Mesothelial cell of epicardium (in vitro differentiated cells): ENCODE measurements around the gene PRKN. TPM values are rescaled to one million over a fixed set of nuclear protein-coding genes. Genes with fewer than 3 reads are reported as not detected.

ENCODE experiments used
- DNase-seq, 2 experiments: peaks; one replicate each; pipeline ENCODE4 v3.0.0; 2021; ENCODE audit warnings: low spot score in 2 of 2; ENCODE audit not compliant: unreplicated experiment in 2 of 2
- H3K27ac Mint-ChIP-seq: 2 replicates; pipeline ENCODE4 v1.8.0; 2021; ENCODE audit warnings: mixed read lengths
- H3K27me3 Mint-ChIP-seq: 2 replicates; pipeline ENCODE4 v1.8.0; 2021; ENCODE audit warnings: low read depth, mixed read lengths
- H3K36me3 Mint-ChIP-seq: 2 replicates; pipeline ENCODE4 v1.8.0; 2021; ENCODE audit warnings: mixed read lengths
- H3K4me1 Mint-ChIP-seq: 2 replicates; pipeline ENCODE4 v1.8.0; 2021; ENCODE audit warnings: mixed read lengths
- H3K4me3 Mint-ChIP-seq: 2 replicates; pipeline ENCODE4 v1.8.0; 2021; ENCODE audit warnings: mild to moderate bottlenecking, moderate library complexity, mixed read lengths
- H3K9me3 Mint-ChIP-seq: 2 replicates; pipeline ENCODE4 v1.8.0; 2021; ENCODE audit warnings: mixed read lengths
- total RNA-seq: library from RNA; stranded (reverse); gene quantifications from 3 replicates; pipeline ENCODE4 v1.2.1, GENCODE V29; 2021
- TF ChIP-seq, protein P1 (sequence below): fragments of 200-600 bp; sonication (generic); IDR thresholded peaks from one replicate; pipeline ENCODE4 v1.5.0; 2021; ENCODE audit warnings: antibody characterized with exemption; ENCODE audit not compliant: unreplicated experiment

The PRKN gene
- total RNA-seq, 1 donor from 2014 or later = 7.6 TPM

DNA sequence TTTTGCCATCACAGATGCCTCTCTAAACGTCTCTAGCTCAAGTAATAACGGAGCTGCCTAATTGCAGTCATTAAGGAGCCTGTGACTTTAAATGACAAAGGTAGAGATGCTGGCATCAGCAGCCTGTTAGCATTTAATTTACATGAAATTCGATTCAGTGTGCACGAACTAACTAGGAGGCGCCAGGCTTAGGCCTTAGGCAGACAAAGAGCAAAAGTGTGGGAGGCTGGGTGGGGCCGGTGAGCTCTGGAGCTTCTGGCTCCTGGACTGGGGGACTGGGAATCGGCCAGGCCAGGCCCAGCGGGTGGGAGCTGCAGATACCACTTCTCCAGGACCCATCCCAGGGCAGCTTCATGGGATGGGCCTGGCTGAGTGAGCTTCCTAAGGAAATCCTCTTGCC is 1283.7 kb downstream of the PRKN start:
- Mint-ChIP-seq H3K4me3 (no peak overlapping the region), H3K27ac (no peak overlapping the region), H3K27me3 (no peaks in the 10 kb centered on the region), H3K36me3 (no peaks in the 10 kb centered on the region), H3K4me1 (peaks cover 38% of the 10 kb centered on the region), H3K9me3 (peaks cover 3% of the 10 kb centered on the region)
- TF ChIP-seq, protein P1, sequence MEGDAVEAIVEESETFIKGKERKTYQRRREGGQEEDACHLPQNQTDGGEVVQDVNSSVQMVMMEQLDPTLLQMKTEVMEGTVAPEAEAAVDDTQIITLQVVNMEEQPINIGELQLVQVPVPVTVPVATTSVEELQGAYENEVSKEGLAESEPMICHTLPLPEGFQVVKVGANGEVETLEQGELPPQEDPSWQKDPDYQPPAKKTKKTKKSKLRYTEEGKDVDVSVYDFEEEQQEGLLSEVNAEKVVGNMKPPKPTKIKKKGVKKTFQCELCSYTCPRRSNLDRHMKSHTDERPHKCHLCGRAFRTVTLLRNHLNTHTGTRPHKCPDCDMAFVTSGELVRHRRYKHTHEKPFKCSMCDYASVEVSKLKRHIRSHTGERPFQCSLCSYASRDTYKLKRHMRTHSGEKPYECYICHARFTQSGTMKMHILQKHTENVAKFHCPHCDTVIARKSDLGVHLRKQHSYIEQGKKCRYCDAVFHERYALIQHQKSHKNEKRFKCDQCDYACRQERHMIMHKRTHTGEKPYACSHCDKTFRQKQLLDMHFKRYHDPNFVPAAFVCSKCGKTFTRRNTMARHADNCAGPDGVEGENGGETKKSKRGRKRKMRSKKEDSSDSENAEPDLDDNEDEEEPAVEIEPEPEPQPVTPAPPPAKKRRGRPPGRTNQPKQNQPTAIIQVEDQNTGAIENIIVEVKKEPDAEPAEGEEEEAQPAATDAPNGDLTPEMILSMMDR = no peak
- DNase-seq = no peak

DNA sequence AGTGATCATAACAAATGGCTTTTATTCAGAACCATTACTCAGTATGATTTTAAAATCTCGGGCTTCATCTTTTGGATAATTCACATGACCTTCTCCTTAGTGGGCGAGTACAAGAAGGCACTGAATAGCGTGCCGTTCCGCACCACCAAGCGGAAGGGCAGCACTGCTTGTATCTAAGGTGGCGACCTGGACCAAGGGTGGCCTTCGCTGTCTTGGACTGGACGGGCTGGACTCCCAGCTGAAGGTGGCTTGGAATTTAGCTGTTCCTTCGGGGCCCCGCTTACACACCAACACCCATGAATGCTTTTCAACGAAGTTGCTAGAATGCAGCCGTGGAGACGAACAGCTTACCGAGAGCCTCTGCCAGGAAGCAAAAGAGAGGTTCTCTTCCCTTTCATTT is 1285.1 kb downstream of the PRKN start:
- Mint-ChIP-seq H3K9me3 (no peaks in the 10 kb centered on the region), H3K36me3 (no peaks in the 10 kb centered on the region), H3K27ac (no peak overlapping the region), H3K4me1 (peaks cover 38% of the 10 kb centered on the region), H3K27me3 (no peaks in the 10 kb centered on the region), H3K4me3 (no peak overlapping the region)
- DNase-seq = no peak
- TF ChIP-seq, protein P1 = no peak

DNA sequence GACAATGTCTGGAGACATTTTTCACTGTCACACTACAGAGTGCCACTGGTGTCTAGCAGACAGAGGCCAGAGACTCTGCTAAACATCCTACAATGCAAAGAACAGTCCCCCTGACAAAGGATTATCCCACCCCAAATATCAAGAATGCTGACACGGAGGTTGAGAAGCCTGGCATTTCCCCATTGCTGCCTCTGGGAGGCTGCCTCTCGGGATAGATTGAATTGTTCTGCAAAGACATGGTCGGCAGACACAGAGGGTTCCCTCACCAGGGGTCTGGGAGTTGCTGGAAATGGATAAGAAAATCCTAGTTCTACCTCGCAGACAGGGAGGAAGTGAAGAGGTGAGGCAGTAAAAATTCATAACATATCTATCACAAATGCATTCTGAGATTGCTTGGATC is 1287.3 kb downstream of the PRKN start:
- TF ChIP-seq, protein P1 = no peak
- Mint-ChIP-seq H3K27ac (no peak overlapping the region), H3K27me3 (no peaks in the 10 kb centered on the region)

DNA sequence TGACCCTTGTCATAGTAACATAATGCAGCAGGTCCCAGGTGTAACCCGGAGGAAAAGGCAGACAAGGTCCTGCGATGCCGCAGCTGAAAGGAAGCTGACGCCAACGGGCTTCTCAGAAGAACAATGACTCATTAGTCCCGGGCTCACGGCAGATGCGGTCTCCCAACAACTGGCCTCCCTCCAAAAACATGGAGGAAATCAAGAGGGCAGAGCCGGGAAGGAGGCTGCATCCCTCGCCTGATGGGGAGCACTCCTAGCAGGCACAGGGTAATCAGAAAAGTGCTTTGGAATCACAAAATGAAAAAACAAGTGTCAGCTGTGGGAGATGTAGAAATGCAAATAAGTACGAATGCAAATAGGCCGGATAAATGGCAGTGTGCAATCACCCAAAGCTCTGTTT is 1288.5 kb downstream of the PRKN start:
- Mint-ChIP-seq H3K36me3 (no peaks in the 10 kb centered on the region), H3K4me3 (no peak overlapping the region)

More for the DNA sequence above, 1287.3 kb downstream of the PRKN start:
- no peaks in the 10 kb centered on the region for H3K36me3 Mint-ChIP-seq
- H3K9me3 Mint-ChIP-seq = no peaks in the 10 kb centered on the region
- H3K4me3 Mint-ChIP-seq = no peak overlapping the region
- peaks cover 30% of the 10 kb centered on the region for H3K4me1 Mint-ChIP-seq
- no peak for DNase-seq

DNA sequence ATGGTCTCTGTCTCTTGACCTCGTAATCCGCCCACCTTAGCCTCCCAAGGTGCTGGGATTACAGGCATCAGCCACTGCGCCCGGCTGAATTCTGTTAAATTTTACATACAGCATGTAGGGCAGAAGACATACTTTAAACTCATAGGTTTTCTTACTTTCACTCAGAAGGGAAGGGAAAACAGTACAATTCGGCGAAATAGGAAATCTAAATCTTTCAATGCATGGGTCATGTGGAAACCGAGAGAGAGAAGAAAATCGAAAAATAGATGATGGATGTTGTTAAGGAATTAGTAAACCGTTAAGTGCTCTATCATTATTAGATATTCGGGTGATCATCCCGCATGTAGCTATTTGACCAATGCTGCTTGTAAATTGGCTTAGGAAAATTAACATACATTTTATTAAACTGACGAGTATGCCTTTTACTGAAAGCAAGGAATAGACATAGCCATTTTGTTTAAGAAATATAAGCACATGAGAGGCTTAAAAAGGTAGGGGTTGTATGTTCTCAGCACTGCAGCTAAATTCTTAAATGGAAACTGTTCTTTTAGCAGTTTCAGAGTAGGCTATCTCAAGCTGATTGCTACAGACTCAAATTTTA is 1289.0 kb downstream of the PRKN start:
- TF ChIP-seq, protein P1 = no peak
- H3K27ac Mint-ChIP-seq = no peak overlapping the region
- H3K36me3 Mint-ChIP-seq = no peaks in the 10 kb centered on the region
- H3K4me3 Mint-ChIP-seq = no peak overlapping the region
- H3K27me3 Mint-ChIP-seq = no peaks in the 10 kb centered on the region
- H3K9me3 Mint-ChIP-seq = no peaks in the 10 kb centered on the region
- no peak for DNase-seq
- H3K4me1 Mint-ChIP-seq = peaks cover 29% of the 10 kb centered on the region

More for the DNA sequence above, 1288.5 kb downstream of the PRKN start:
- Mint-ChIP-seq H3K27me3 (no peaks in the 10 kb centered on the region), H3K4me1 (peaks cover 30% of the 10 kb centered on the region), H3K9me3 (no peaks in the 10 kb centered on the region), H3K27ac (no peak overlapping the region)
- no peak for DNase-seq
- TF ChIP-seq, protein P1 = no peak

DNA sequence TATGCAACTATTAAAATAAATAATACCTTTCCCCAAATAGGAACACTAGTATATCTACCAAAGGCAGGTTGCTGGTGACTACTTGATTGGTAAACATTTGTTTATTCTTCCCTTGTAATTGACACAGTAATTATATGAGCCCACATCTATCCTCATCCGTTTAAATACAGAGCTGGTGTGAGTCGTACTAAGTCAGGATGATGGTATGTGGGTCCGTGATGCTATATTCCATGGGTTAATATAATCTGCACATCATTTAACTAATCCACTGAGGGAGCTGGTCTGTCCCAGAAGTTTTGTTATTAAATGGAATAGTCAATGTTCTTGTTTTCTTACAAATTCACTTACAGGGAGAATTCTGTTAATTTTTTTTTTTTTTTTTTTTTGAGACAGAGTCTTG is 1289.7 kb downstream of the PRKN start:
- no peak for DNase-seq
- H3K27me3 Mint-ChIP-seq = no peaks in the 10 kb centered on the region
- H3K4me1 Mint-ChIP-seq = peaks cover 25% of the 10 kb centered on the region
- no peaks in the 10 kb centered on the region for H3K9me3 Mint-ChIP-seq
- H3K36me3 Mint-ChIP-seq = no peaks in the 10 kb centered on the region
- TF ChIP-seq, protein P1 = no peak
- no peak overlapping the region for H3K4me3 Mint-ChIP-seq
- H3K27ac Mint-ChIP-seq = no peak overlapping the region
